ENCODE results near the gene KCNJ18. TPM values are rescaled to one million over a fixed set of nuclear protein-coding genes. Genes with fewer than 3 reads are reported as not detected.
"Not testable (repeated sequence)": the region's sequence is repeated elsewhere in the genome, so short reads cannot be mapped to it uniquely, and the experiment has no call there.

Gene KCNJ18
- total and polyA plus RNA-seq, 4 donors = not detected

GRCh38 chr17:21705021-21705601, 12.8 kb downstream of the KCNJ18 start:
- Histone ChIP-seq H3K27me3 (ENCODE audit: control insufficient read depth in 3 of 3, insufficient read depth in 3 of 3, low read length in 2 of 3) (no peaks in the 10 kb centered on the region), H3K4me3 (no peak overlapping the region), H3K27ac (ENCODE audit: low read depth in 1 of 2, low read length in 1 of 2) (no peak overlapping the region), H3K9ac (ENCODE audit: insufficient read depth in 1 of 2, low read length in 2 of 2) (no peak overlapping the region), H3K9me3 (ENCODE audit: control insufficient read depth in 4 of 4, insufficient read depth in 3 of 4, low read length in 3 of 4) (no peaks in the 10 kb centered on the region), H3K36me3 (ENCODE audit: control insufficient read depth in 4 of 4, insufficient read depth in 4 of 4, low read length in 4 of 4) (no peaks in the 10 kb centered on the region), H3K4me1 (ENCODE audit: control insufficient read depth in 5 of 5, insufficient read depth in 5 of 5, low read length in 5 of 5) (no peaks in the 10 kb centered on the region)
- 78 to 79% methylated on average over 13 of the region's 13 CpGs for WGBS, 2 donors
- DNase-seq (no peak), ATAC-seq (ENCODE audit: insufficient read depth, low FRiP score) (no peak)
- TF ChIP-seq CTCF (IDR thresholded peaks at IDR 0.05; ENCODE audit: control extremely low read depth, extremely low read depth) = no peak

- not testable (repeated sequence) for H3K27me3 ChIP-seq (ENCODE audit: control insufficient read depth in 3 of 3, insufficient read depth in 3 of 3, low read length in 2 of 3); H3K9ac ChIP-seq (ENCODE audit: insufficient read depth in 1 of 2, low read length in 2 of 2); H3K9me3 ChIP-seq (ENCODE audit: control insufficient read depth in 4 of 4, insufficient read depth in 3 of 4, low read length in 3 of 4); H3K27ac ChIP-seq (ENCODE audit: low read depth in 1 of 2, low read length in 1 of 2); H3K4me3 ChIP-seq; ATAC-seq (ENCODE audit: insufficient read depth, low FRiP score); H3K36me3 ChIP-seq (ENCODE audit: control insufficient read depth in 4 of 4, insufficient read depth in 4 of 4, low read length in 4 of 4); H3K4me1 ChIP-seq (ENCODE audit: control insufficient read depth in 5 of 5, insufficient read depth in 5 of 5, low read length in 5 of 5)
- DNase-seq = peak in 1 of 3 donors; percentile 5
- WGBS, 2 donors = 72 to 73% methylated on average over 6 of the region's 6 CpGs
Observed at GRCh38 chr17:21705746-21706145, 13.4 kb downstream of the KCNJ18 start.

- not testable (repeated sequence) for H3K4me1 ChIP-seq (ENCODE audit: control insufficient read depth in 5 of 5, insufficient read depth in 5 of 5, low read length in 5 of 5); ATAC-seq (ENCODE audit: insufficient read depth, low FRiP score); H3K27me3 ChIP-seq (ENCODE audit: control insufficient read depth in 3 of 3, insufficient read depth in 3 of 3, low read length in 2 of 3); H3K9me3 ChIP-seq (ENCODE audit: control insufficient read depth in 4 of 4, insufficient read depth in 3 of 4, low read length in 3 of 4); H3K27ac ChIP-seq (ENCODE audit: low read depth in 1 of 2, low read length in 1 of 2); H3K4me3 ChIP-seq; H3K9ac ChIP-seq (ENCODE audit: insufficient read depth in 1 of 2, low read length in 2 of 2); H3K36me3 ChIP-seq (ENCODE audit: control insufficient read depth in 4 of 4, insufficient read depth in 4 of 4, low read length in 4 of 4)
- peak in 1 of 3 donors; percentile 3 for DNase-seq
- WGBS, 2 donors = 85 to 86% methylated on average over 7 of the region's 7 CpGs
Observed at GRCh38 chr17:21706546-21706945, 14.2 kb downstream of the KCNJ18 start.

GRCh38 chr17:21707131-21707530, 14.8 kb downstream of the KCNJ18 start:
- H3K4me3 ChIP-seq; DNase-seq; H3K9ac ChIP-seq (ENCODE audit: insufficient read depth in 1 of 2, low read length in 2 of 2); H3K36me3 ChIP-seq (ENCODE audit: control insufficient read depth in 4 of 4, insufficient read depth in 4 of 4, low read length in 4 of 4); H3K27ac ChIP-seq (ENCODE audit: low read depth in 1 of 2, low read length in 1 of 2); ATAC-seq (ENCODE audit: insufficient read depth, low FRiP score); H3K4me1 ChIP-seq (ENCODE audit: control insufficient read depth in 5 of 5, insufficient read depth in 5 of 5, low read length in 5 of 5); H3K9me3 ChIP-seq (ENCODE audit: control insufficient read depth in 4 of 4, insufficient read depth in 3 of 4, low read length in 3 of 4); H3K27me3 ChIP-seq (ENCODE audit: control insufficient read depth in 3 of 3, insufficient read depth in 3 of 3, low read length in 2 of 3): not testable (repeated sequence)
- WGBS, 2 donors = 74 to 80% methylated on average over 6 of the region's 7 CpGs

GRCh38 chr17:21707711-21708611, 15.6 kb downstream of the KCNJ18 start:
- 78 to 83% methylated on average over 14 to 15 of the region's 17 CpGs for WGBS, 2 donors
- H3K9me3 ChIP-seq (ENCODE audit: control insufficient read depth in 4 of 4, insufficient read depth in 3 of 4, low read length in 3 of 4); ATAC-seq (ENCODE audit: insufficient read depth, low FRiP score); H3K4me1 ChIP-seq (ENCODE audit: control insufficient read depth in 5 of 5, insufficient read depth in 5 of 5, low read length in 5 of 5); H3K27ac ChIP-seq (ENCODE audit: low read depth in 1 of 2, low read length in 1 of 2); H3K4me3 ChIP-seq; H3K36me3 ChIP-seq (ENCODE audit: control insufficient read depth in 4 of 4, insufficient read depth in 4 of 4, low read length in 4 of 4); H3K9ac ChIP-seq (ENCODE audit: insufficient read depth in 1 of 2, low read length in 2 of 2); H3K27me3 ChIP-seq (ENCODE audit: control insufficient read depth in 3 of 3, insufficient read depth in 3 of 3, low read length in 2 of 3): not testable (repeated sequence)
- peak in 1 of 3 donors; percentile 9 for DNase-seq

- not testable (repeated sequence) for H3K9me3 ChIP-seq (ENCODE audit: control insufficient read depth in 4 of 4, insufficient read depth in 3 of 4, low read length in 3 of 4); H3K27me3 ChIP-seq (ENCODE audit: control insufficient read depth in 3 of 3, insufficient read depth in 3 of 3, low read length in 2 of 3); H3K27ac ChIP-seq (ENCODE audit: low read depth in 1 of 2, low read length in 1 of 2); H3K4me3 ChIP-seq; H3K4me1 ChIP-seq (ENCODE audit: control insufficient read depth in 5 of 5, insufficient read depth in 5 of 5, low read length in 5 of 5); H3K36me3 ChIP-seq (ENCODE audit: control insufficient read depth in 4 of 4, insufficient read depth in 4 of 4, low read length in 4 of 4); DNase-seq; ATAC-seq (ENCODE audit: insufficient read depth, low FRiP score); H3K9ac ChIP-seq (ENCODE audit: insufficient read depth in 1 of 2, low read length in 2 of 2)
- 80% methylated on average over 14 to 15 of the region's 15 CpGs for WGBS, 2 donors
Observed at GRCh38 chr17:21708612-21709535, 16.6 kb downstream of the KCNJ18 start.

GRCh38 chr17:21709994-21710393, 17.7 kb downstream of the KCNJ18 start:
- not testable (repeated sequence) for ATAC-seq (ENCODE audit: insufficient read depth, low FRiP score); H3K36me3 ChIP-seq (ENCODE audit: control insufficient read depth in 4 of 4, insufficient read depth in 4 of 4, low read length in 4 of 4); H3K27ac ChIP-seq (ENCODE audit: low read depth in 1 of 2, low read length in 1 of 2); H3K27me3 ChIP-seq (ENCODE audit: control insufficient read depth in 3 of 3, insufficient read depth in 3 of 3, low read length in 2 of 3); DNase-seq; H3K4me3 ChIP-seq; H3K4me1 ChIP-seq (ENCODE audit: control insufficient read depth in 5 of 5, insufficient read depth in 5 of 5, low read length in 5 of 5); H3K9ac ChIP-seq (ENCODE audit: insufficient read depth in 1 of 2, low read length in 2 of 2); H3K9me3 ChIP-seq (ENCODE audit: control insufficient read depth in 4 of 4, insufficient read depth in 3 of 4, low read length in 3 of 4)
- WGBS, 2 donors = 70 to 79% methylated on average over 8 of the region's 8 CpGs

Data from lung (tissue), 12 donors.